H1 (cell line): Measurements from ENCODE around the gene SIRT7. TPM values are rescaled to one million over a fixed set of nuclear protein-coding genes. Genes with fewer than 3 reads are reported as not detected.

Source experiments
- CTCF ChIA-PET: fragments of 300-600 bp; sonication (Branson Sonifier 250); formaldehyde crosslinking; loops from one replicate; lab custom pipeline; 2021; ENCODE audit not compliant: partially characterized antibody; lab: Charles Lee
- POLR2A ChIA-PET: fragments of 300-600 bp; sonication (Branson Sonifier 250); formaldehyde crosslinking; loops from one replicate; lab custom pipeline; 2021; ENCODE audit warnings: inconsistent platforms; ENCODE audit not compliant: partially characterized antibody; lab: Charles Lee
- DNase-seq, 2 experiments: peaks; one replicate each; pipeline versions ENCODE4 v3.0.0 to v3.0.0-alpha.2; 2010 to 2022; ENCODE audit warnings: low spot score in 2 of 2, low read depth in 1 of 2, mixed read lengths in 1 of 2
- FAIRE-seq: peaks from 2 replicates; lab custom pipeline; 2011; peaks lifted over from hg19 to GRCh38; lab: Jason Lieb, UNC
- H2AFZ ChIP-seq: 2 replicates; pipeline ENCODE4 v1.8.1; 2012; ENCODE audit warnings: low read length, inconsistent platforms
- H2AK5ac ChIP-seq: 2 replicates; pipeline ENCODE4 v1.6.1; 2013; ENCODE audit warnings: low read depth, low read length
- H2BK120ac ChIP-seq: replicated peaks from 2 replicates; pipeline ENCODE3; 2013; ENCODE audit warnings: low read depth, low read length, inconsistent platforms
- H2BK12ac ChIP-seq: 2 replicates; pipeline ENCODE4 v1.6.1; 2013; ENCODE audit warnings: low read depth, low read length
- H2BK15ac ChIP-seq: 2 replicates; pipeline ENCODE4 v1.6.1; 2013; ENCODE audit warnings: low read length
- H2BK20ac ChIP-seq: 2 replicates; pipeline ENCODE4 v1.6.1; 2013; ENCODE audit warnings: low read length
- H2BK5ac ChIP-seq: 2 replicates; pipeline ENCODE4 v1.6.1; 2013; ENCODE audit warnings: low read depth, low read length
- H3K14ac ChIP-seq: 2 replicates; pipeline ENCODE4 v1.6.1; 2013; ENCODE audit warnings: inconsistent platforms; ENCODE audit not compliant: insufficient read length
- H3K18ac ChIP-seq: 2 replicates; pipeline ENCODE4 v1.6.1; 2013; ENCODE audit warnings: low read length; ENCODE audit errors: extremely low read depth
- H3K23ac ChIP-seq: 2 replicates; pipeline ENCODE4 v1.6.1; 2013; ENCODE audit warnings: inconsistent platforms; ENCODE audit not compliant: insufficient read length
- H3K23me2 ChIP-seq: 2 replicates; pipeline ENCODE4 v1.6.1; 2013; ENCODE audit warnings: low read depth, low read length
- H3K27ac ChIP-seq: 2 replicates; pipeline ENCODE4 v1.6.1; 2011; ENCODE audit warnings: low read depth, low read length, inconsistent platforms
- H3K27me3 ChIP-seq, 4 experiments: replicated peaks in 1 of 4; 1 replicate in 1 of 4; 2 replicates in 3 of 4; pipeline versions ENCODE4 v1.6.1 to v1.8.1; 2011 to 2013; ENCODE audit warnings: low read length in 3 of 4, mild to moderate bottlenecking in 3 of 4, inconsistent platforms in 2 of 4, mixed read lengths in 2 of 4, moderate library complexity in 1 of 4; ENCODE audit not compliant: control insufficient read depth in 3 of 4, insufficient read depth in 3 of 4; ENCODE audit errors: extremely low read depth in 1 of 4
- H3K36me3 ChIP-seq, 4 experiments: 2 replicates each; pipeline versions ENCODE4 v1.6.1 to v1.8.1; 2011 to 2013; ENCODE audit warnings: mild to moderate bottlenecking in 4 of 4, low read length in 3 of 4, moderate library complexity in 2 of 4, control low read depth in 1 of 4, inconsistent platforms in 1 of 4; ENCODE audit not compliant: insufficient read depth in 4 of 4, control insufficient read depth in 2 of 4
- H3K4ac ChIP-seq: replicated peaks from 2 replicates; pipeline ENCODE3; 2013; ENCODE audit warnings: low read length, low read depth, mixed read lengths, inconsistent platforms; ENCODE audit not compliant: insufficient read length
- H3K4me1 ChIP-seq, 4 experiments: replicated peaks in 1 of 4; 1 replicate in 1 of 4; 2 replicates in 3 of 4; pipeline versions ENCODE4 v1.6.1 to v1.8.1; 2011 to 2013; ENCODE audit warnings: low read length in 3 of 4, inconsistent platforms in 2 of 4, mixed read lengths in 1 of 4; ENCODE audit not compliant: insufficient read depth in 4 of 4, control insufficient read depth in 3 of 4
- H3K4me2 ChIP-seq, 2 experiments: 2 replicates each; pipeline versions ENCODE4 v1.6.1 to v1.8.1; 2011 to 2013; ENCODE audit warnings: low read depth in 2 of 2, low read length in 2 of 2, control low read depth in 1 of 2, inconsistent platforms in 1 of 2, mild to moderate bottlenecking in 1 of 2; ENCODE audit not compliant: insufficient read depth in 1 of 2
- H3K4me3 ChIP-seq, 4 experiments: fragments of 200-600, 300-600 bp in 1 of 4; sonication (generic), shearing (Covaris generic), sonication (Bioruptor Twin) in 1 of 4; 2 replicates each; pipeline versions ENCODE4 v1.5.1 to v1.8.1; 2011 to 2016; ENCODE audit warnings: low read length in 4 of 4, low read depth in 3 of 4, control low read depth in 2 of 4, inconsistent platforms in 2 of 4, mild to moderate bottlenecking in 2 of 4, mixed read lengths in 1 of 4, moderate library complexity in 1 of 4; ENCODE audit not compliant: insufficient read depth in 2 of 4; ENCODE audit errors: extremely low read depth in 1 of 4
- H3K56ac ChIP-seq: replicated peaks from 2 replicates; pipeline ENCODE3; 2013; ENCODE audit warnings: low read depth, mild to moderate bottlenecking, mixed read lengths, low read length, inconsistent platforms; ENCODE audit not compliant: insufficient read length
- H3K79me1 ChIP-seq: 2 replicates; pipeline ENCODE4 v1.6.1; 2013; ENCODE audit warnings: low read depth, low read length, control low read depth
- H3K79me2 ChIP-seq, 2 experiments: 2 replicates each; pipeline versions ENCODE4 v1.6.1 to v1.8.1; 2012 to 2013; ENCODE audit warnings: low read length in 2 of 2, mild to moderate bottlenecking in 2 of 2, inconsistent platforms in 1 of 2; ENCODE audit not compliant: insufficient read depth in 2 of 2, control insufficient read depth in 1 of 2
- H3K9ac ChIP-seq, 4 experiments: replicated peaks in 1 of 4; 1 replicate in 1 of 4; 2 replicates in 3 of 4; pipeline versions ENCODE4 v1.6.1 to v1.8.1; 2011 to 2013; ENCODE audit warnings: low read depth in 3 of 4, low read length in 3 of 4, control low read depth in 2 of 4, mild to moderate bottlenecking in 2 of 4, moderate library complexity in 2 of 4, inconsistent platforms in 1 of 4; ENCODE audit errors: extremely low read depth in 1 of 4
- H3K9me3 ChIP-seq, 2 experiments: 2 replicates each; pipeline versions ENCODE4 v1.6.1 to v1.8.1; 2012 to 2013; ENCODE audit warnings: mild to moderate bottlenecking in 2 of 2, moderate library complexity in 2 of 2, control low read depth in 1 of 2, inconsistent platforms in 1 of 2, low read depth in 1 of 2, low read length in 1 of 2, mixed read lengths in 1 of 2; ENCODE audit not compliant: insufficient read depth in 2 of 2
- H4K20me1 ChIP-seq, 2 experiments: replicated peaks in 1 of 2; 2 replicates each; pipeline versions ENCODE3 to v1.8.1; 2011 to 2013; ENCODE audit warnings: inconsistent platforms in 2 of 2, low read length in 2 of 2, mild to moderate bottlenecking in 1 of 2; ENCODE audit not compliant: insufficient read depth in 2 of 2, control insufficient read depth in 1 of 2
- H4K5ac ChIP-seq: 2 replicates; pipeline ENCODE4 v1.6.1; 2013; ENCODE audit warnings: low read length, low read depth, mixed read lengths, inconsistent platforms; ENCODE audit not compliant: insufficient read length
- H4K8ac ChIP-seq: 2 replicates; pipeline ENCODE4 v1.8.0; 2013; ENCODE audit warnings: mild to moderate bottlenecking, moderate library complexity, low read length, inconsistent platforms; ENCODE audit not compliant: insufficient read depth; ENCODE audit errors: extremely low read depth
- H4K91ac ChIP-seq: replicated peaks from 2 replicates; pipeline ENCODE3; 2013; ENCODE audit warnings: low read length, mixed read lengths, inconsistent platforms; ENCODE audit not compliant: insufficient read length
- SAP30 ChIP-seq: fragments of 300-600 bp; sonication (generic); IDR thresholded peaks from 2 replicates; pipeline ENCODE4 v1.7.1; 2012; ENCODE audit warnings: low read length, moderate library complexity, mild to moderate bottlenecking, inconsistent platforms; ENCODE audit not compliant: insufficient read depth, insufficient replicate concordance
- TAF1 ChIP-seq: IDR thresholded peaks from 2 replicates; pipeline ENCODE4 v1.6.1; 2011; ENCODE audit warnings: mild to moderate bottlenecking, low read depth, low read length
- WGBS, 2 experiments: shearing (Covaris generic) in 1 of 2; methylation state at CpG; one replicate each; pipeline versions ENCODE4 v1.1.6 to v1.1.7; 2013 to 2015; ENCODE audit warnings: low lambda C conversion rate in 2 of 2, mixed read lengths in 2 of 2, inconsistent platforms in 1 of 2, low coverage in 1 of 2, missing lambda C conversion rate in 1 of 2; ENCODE audit not compliant: insufficient replicate concordance in 2 of 2, insufficient coverage in 1 of 2, insufficient read length in 1 of 2; ENCODE audit errors: extremely low coverage in 1 of 2, missing lambda C conversion rate in 1 of 2; 5-methylcytosine and 5-hydroxymethylcytosine counted together
- polyA plus RNA-seq, 7 experiments: library from polyadenylated mRNA; depleted of rRNA in 3 of 7; stranded (reverse) in 5 of 7; unstranded in 2 of 7; fragments of >200 nt in 5 of 7; fragments of 200-250 nt in 2 of 7; gene quantifications; 1 replicate in 5 of 7; 2 replicates in 1 of 7; 4 replicates in 1 of 7; pipeline versions ENCODE4 v1.2.1 to v1.2.3, GENCODE V29; 2011 to 2013; ENCODE audit warnings: missing spikeins in 2 of 7, mixed read lengths in 2 of 7
- total RNA-seq: library from RNA; stranded (reverse); fragmentation: NEBNext Ultra II Directional; extraction: Animal tissue kit (Norgen Biotek cat#: 25700); gene quantifications from 2 replicates; pipeline ENCODE4 v1.2.1, GENCODE V29; 2021

SIRT7 gene
- total and polyA plus RNA-seq, 2 of the 8 experiments (the other 6 are each of a cell fraction or from before 2014, with no cell fraction given), result 5.8 to 16.6 TPM

DNA sequence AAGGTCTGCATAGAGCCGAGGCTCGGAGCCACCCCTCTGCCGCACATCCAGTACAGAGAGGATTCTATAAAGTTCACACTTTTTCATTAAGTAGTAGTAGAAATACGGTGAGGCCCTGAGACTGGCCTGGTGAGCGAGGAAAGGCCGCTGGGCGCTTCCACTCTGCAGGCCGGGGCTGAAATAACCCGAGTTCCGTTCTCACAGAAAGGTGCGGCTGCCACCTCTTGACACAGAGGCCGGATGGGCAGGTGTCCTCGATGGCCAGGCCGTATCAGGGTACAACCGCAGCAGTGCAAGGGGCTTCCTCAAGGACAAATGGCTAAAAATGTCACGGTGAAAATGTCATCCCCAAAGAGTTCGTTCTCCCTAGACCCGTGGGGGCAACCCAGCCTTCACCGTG lies 6.0 kb downstream of the SIRT7 start:
- no peak for TF ChIP-seq SAP30
- TF ChIP-seq TAF1, result no peak
- Histone ChIP-seq H4K8ac (no peak overlapping the region), H3K4ac (peak overlapping the region; percentile 72), H3K9me3 (no peaks in the 10 kb centered on the region), H2BK5ac (0 out of 2 replicates have a peak overlapping the region, but pooled peaks have one; percentile 18), H2AK5ac (no peak overlapping the region), H4K91ac (no peak overlapping the region), H2BK20ac (no peak overlapping the region), H3K27me3 (peaks cover 0 to 4% (median 2%) of the 10 kb centered on the region in 4 experiments; a peak in 2 of 7 replicates), H3K14ac (no peak overlapping the region), H4K20me1 (peaks cover 4 to 48% of the 10 kb centered on the region in 2 experiments), H3K23me2 (peaks cover 6% of the 10 kb centered on the region; the same call in 1 of the 2 replicates), H3K4me3 (peak overlapping the region in 2 of 4 experiments; percentile 7 to 55; a peak in 4 of 8 replicates), H3K4me1 (peaks cover 0 to 13% (median 7%) of the 10 kb centered on the region in 4 experiments; a peak in 6 of 7 replicates), H3K23ac (no peak overlapping the region), H3K9ac (no peak overlapping the region), H2AFZ (no peak overlapping the region), H3K27ac (no peak overlapping the region), H2BK12ac (0 out of 2 replicates have a peak overlapping the region, but pooled peaks have one; percentile 9), H3K79me2 (peaks cover 0 to 4% of the 10 kb centered on the region in 2 experiments; a peak in 2 of 4 replicates), H2BK120ac (no peak overlapping the region), H3K18ac (no peak overlapping the region), H3K79me1 (peaks cover 2% of the 10 kb centered on the region), H4K5ac (no peak overlapping the region), H3K56ac (no peak overlapping the region), H3K36me3 (peaks cover 8 to 25% (median 19%) of the 10 kb centered on the region in 4 experiments), H3K4me2 (peak overlapping the region; percentile 40 to 43; a peak in 2 of 4 replicates), H2BK15ac (no peak overlapping the region)
- 91% methylated on average over 19 of the region's 19 CpGs; no CpG with 5 or more reads in 1 of the 2 experiments for WGBS, 2 experiments
- ChIA-PET CTCF (interaction anchor here (0.9 to 2.5 kb wide), 4 partner anchors 14 to 294 kb away, joined by 3 to 8 read pairs (median 6); partner anchors contain the start of gene NOTUM), POLR2A (interaction anchor here (0.5 to 8.7 kb wide), 9 partner anchors 9 to 145 kb away, joined by 3 to 135 read pairs (median 4); partner anchors contain the start of genes MAFG and NPB)
- no peak for FAIRE-seq
- DNase-seq, result no peak
